Activated CD8-positive, alpha-beta memory T cell treated with anti-CD3 and anti-CD28 coated beads for 48 hours (primary cell): Measurements from ENCODE around the gene QDPR.
"Not testable (repeated sequence)": the region's sequence is repeated elsewhere in the genome, so short reads cannot be mapped to it uniquely, and the experiment has no call there.

ENCODE experiments used
- DNase-seq, 3 experiments: peaks; one replicate each; pipeline ENCODE4 v3.0.0-alpha.2; 2020; ENCODE audit warnings: low read depth in 2 of 3, low spot score in 2 of 3

Gene QDPR

DNA sequence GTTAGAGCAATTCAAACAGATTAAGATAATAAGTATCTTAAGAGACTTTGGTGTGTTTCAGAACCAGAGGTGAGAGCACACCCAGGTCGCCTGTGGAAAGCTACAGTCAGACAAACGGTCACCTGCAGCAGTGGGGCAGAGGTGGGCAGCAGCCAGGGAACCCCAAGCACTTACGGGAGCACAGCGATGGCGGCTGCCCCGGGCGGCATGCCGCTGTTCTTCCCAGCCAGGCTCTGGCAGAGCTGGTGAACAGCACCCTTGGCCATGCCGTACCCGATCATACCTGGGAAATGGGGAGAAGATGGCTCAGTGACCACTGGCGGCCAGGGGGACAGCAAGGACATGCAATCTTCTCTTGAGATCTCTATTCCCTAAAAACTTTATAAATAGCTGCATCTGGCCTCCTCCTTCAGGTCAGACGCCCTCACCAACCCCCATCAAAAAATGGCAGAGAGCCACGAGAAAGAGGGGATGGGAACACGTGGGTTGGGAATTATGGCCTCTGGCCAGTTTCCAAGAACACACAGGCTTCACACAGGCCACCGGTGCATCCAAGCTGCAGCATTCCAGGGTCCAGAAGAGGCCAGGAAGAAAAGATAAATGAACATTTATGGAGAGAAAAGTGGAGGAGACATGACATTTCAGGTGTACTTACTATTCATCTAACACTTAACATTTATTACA, 19.7 kb downstream of the QDPR start:
- no peak for DNase-seq

DNA sequence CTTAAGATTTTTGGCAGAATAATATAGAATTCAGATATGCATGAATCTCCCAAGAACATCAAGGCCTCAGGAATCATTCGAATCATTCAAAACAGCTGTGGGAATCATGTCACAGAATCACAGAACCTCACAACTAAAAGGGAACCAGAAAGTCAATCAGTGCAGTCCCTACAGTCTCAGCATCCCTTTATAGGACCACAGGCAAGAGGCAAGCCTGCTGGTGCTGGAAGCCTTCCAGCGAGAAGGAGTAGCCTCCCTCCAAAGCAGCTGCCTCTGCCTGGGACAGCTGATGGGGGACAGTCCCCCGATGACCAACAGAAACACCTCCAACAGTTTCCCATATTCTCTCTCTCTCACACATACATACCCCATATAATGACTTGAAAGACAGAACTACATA, 20.7 kb downstream of the QDPR start:
- no peak for DNase-seq

DNA sequence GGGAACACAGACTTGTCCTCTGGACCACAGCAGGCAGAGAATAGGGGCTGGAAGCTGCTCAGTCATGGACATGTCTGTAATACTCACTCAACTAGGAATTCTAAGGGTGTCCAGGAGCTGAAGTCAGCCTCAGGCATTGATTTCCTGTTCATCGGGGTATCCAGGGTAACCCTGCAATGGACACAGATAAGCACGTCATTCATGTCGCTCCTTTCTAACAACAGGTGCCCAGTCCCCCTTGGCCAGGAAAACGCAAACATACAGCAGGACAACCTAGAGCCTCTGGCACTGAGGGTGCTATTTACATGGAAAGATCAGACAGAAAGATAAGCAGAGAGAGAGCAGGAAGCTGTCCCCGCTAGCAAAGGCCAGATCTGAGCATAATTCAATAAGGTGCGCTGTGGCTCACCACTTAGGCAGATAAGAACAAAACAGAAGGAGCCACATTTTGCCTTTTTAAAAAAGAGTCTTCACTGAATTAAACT, 21.3 kb downstream of the QDPR start:
- DNase-seq, result no peak

- no peak for DNase-seq
These were observed 22.2 kb downstream of the QDPR start for GRCh38 chr4:17489721-17490120.

- no peak for DNase-seq
These were observed 22.8 kb downstream of the QDPR start for GRCh38 chr4:17489123-17489522.

DNA sequence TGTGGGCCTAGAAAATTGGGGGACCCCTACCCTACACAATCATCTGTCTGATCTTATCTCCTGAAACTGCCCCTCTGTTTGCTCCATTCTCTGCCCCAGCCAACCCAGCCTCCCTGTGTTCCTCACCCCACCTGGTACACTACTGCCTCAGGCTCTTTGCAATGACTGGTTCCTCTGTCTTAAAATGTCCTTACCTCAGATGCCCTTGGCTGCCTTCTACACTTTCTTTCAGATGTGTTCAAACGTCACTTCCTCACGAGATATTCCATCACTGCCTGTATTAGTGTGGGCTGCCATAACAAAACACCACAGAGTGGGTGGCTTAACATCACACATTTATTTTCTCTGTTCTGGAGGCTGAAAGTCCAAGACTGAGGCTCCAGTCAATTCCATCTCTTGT, 29.2 kb downstream of the QDPR start:
- DNase-seq, result no peak

- no peak for DNase-seq
These were observed 30.9 kb downstream of the QDPR start for GRCh38 chr4:17480955-17481354.

GRCh38 chr4:17480210-17480927, 31.5 kb downstream of the QDPR start:
- no peak for DNase-seq

- no peak for DNase-seq
These were observed 34.0 kb downstream of the QDPR start for GRCh38 chr4:17477774-17478472.

GRCh38 chr4:17476853-17477252, 35.0 kb downstream of the QDPR start:
- no peak for DNase-seq

DNA sequence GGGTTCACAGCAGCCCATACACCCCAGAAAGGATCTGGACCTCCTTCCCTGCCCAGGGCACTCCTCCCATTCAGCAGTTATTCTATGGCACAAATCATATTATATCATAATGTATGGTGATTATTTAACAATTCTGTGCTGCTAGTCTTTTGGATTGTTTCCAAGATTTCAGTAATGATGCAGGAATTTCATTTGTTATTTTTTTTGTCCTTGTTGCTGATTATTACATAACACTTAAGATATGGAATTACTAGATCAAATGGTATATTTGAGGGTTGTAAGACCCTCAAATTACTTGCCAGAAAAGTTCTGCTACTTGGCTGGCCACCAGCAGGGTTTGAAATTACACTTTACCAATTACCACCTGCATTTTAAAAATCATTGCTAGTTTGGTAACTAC, 36.4 kb downstream of the QDPR start:
- no peak for DNase-seq

DNA sequence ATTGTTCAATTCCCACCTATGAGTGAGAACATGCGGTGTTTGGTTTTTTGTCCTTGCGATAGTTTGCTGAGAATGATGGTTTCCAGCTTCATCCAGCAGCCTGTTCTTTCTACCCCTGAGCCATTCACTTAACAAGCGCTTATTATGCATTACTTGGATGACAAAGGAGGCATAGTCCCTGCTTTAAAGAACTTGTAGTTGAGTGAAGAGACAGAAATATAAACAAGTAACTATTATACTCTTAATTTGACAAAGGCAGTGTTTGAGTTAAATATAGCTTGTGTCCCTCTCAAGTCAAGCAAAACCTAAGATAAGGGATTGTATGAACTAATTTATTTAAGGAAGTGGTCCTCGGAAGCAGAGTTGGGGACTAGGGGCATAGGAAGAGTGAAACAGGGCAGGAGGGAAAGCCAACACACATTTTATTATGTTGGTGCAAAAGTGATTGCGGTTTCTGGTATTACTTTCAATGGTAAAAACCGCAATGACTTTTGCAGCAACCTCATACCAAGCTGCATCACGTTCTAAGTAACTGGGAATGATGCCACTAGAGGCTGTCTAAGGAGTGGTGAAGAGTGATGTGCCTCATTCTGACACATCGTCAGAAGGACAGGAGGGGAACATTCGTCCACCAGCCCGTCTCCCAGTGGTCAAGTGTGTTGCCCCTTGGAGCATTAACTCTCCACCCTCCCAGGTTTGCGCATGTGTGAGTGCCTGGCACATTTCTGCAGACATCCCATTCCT, 41.8 kb downstream of the QDPR start:
- no peak for DNase-seq

DNA sequence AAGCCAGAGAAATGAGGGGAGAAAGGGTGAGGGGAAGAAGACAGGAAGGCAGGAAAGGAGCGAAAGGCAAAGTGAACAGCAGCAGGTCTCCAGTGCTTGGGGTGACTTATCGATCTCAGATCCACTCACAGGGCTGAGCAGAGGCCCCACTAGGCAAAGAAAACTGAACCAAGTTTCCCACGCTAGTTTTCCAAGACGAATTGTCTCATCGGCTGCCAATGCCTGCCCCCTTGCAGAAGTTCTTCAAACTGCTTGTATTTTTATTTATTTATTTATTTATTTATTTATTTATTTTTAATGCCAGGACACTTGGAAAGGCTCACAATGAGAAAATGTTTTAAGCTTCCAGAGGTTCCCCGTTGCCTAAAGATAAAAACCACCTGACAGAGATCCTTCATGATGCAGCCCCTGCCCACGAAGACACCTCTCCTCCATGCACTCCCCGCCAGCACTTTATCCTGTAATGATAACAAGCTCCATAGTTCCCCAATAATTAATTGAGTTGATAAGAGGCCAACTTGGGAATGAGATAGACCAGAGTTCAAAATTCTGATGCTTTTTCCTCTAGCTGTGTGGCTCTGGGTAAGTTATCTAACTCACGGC, 43.2 kb downstream of the QDPR start:
- no peak for DNase-seq

DNA sequence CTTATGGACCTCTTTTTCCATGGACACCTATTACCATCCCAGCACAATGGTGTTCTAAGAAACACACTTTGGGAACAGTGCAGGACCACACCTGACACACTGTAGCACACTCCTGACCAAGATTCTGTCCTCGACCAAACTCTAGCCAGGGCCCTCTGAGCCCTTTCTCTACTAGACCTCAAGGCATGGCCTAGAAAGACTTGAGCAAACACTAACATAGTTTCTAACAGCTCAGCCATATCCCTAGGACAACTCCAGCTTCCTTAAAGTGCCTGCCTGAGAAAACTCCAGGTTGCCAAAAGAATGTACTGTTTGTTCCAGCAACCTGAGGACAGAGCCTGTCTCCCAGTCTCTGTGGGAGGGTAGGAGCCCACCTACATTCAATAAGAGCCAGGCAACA, 48.3 kb downstream of the QDPR start:
- DNase-seq, result no peak

- no peak for DNase-seq
These were observed 61.6 kb downstream of the QDPR start for GRCh38 chr4:17450269-17450804.

DNA sequence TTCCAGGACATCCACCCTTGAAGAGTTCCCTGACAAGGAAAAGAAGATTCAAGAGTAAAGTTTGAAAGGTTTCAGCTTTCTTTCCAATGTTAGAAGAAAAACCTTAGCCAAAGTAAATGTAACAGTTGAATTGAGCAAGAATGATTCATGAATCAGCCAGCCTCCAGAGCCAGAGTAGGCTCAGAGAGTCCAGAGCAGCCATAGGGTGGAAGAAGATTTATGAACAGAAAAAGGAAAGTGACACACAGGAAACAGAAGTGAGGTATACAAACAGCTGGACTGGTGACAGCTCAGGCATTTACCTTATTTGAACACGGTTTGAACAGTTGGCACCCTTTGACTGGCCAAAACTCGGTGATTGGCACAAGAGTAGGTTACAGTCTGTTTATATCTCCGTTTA, 63.2 kb downstream of the QDPR start:
- DNase-seq, result no peak

GRCh38 chr4:17447675-17448298, 64.1 kb downstream of the QDPR start:
- DNase-seq, result no peak

- DNase-seq, result no peak
These were observed 64.8 kb downstream of the QDPR start for GRCh38 chr4:17447056-17447455.

- DNase-seq, result not testable (repeated sequence)
These were observed 69.4 kb downstream of the QDPR start for GRCh38 chr4:17442477-17442876.

DNA sequence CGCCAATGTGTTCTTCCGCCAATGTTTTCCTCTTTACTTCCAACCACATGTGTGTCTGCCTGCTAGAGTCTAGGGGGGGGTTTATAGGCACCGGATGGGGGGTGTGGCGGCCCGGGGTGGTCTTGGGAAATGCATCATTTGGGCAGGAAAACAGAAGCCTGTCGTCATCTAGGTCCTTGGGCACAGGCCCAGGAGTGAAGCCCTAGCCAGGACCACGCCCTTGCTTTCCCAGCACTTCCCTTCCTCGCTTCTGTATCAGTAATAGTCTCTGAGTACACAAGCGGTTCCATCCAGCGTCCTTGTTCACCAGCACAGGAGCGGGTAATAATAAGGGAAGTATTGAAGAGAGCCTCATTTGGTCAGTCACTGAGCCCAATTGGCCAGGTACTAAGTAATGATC, 74.5 kb downstream of the QDPR start:
- no peak for DNase-seq
